Measurements from ENCODE around the gene HDAC7.

The HDAC7 gene

GRCh38 chr12:47783821-47784819 lies 35.6 kb downstream of the HDAC7 start:
- DNase-seq (ENCODE audit: low spot score) = no peak
- TF ChIP-seq CTCF (IDR thresholded peaks at IDR 0.05; ENCODE audit: extremely low read depth, missing control alignments) = no peak

GRCh38 chr12:47783024-47783755 lies 36.5 kb downstream of the HDAC7 start:
- TF ChIP-seq CTCF (IDR thresholded peaks at IDR 0.05; ENCODE audit: extremely low read depth, missing control alignments) = no peak
- no peak for DNase-seq (ENCODE audit: low spot score)

- no peak for TF ChIP-seq CTCF (IDR thresholded peaks at IDR 0.05; ENCODE audit: extremely low read depth, missing control alignments)
- no peak for DNase-seq (ENCODE audit: low spot score)
These were observed 37.3 kb downstream of the HDAC7 start for GRCh38 chr12:47782372-47782770.

GRCh38 chr12:47781479-47782371 lies 38.0 kb downstream of the HDAC7 start:
- TF ChIP-seq CTCF (IDR thresholded peaks at IDR 0.05; ENCODE audit: extremely low read depth, missing control alignments) = no peak
- no peak for DNase-seq (ENCODE audit: low spot score)

- TF ChIP-seq CTCF (IDR thresholded peaks at IDR 0.05; ENCODE audit: extremely low read depth, missing control alignments) = no peak
- DNase-seq (ENCODE audit: low spot score) = no peak
These were observed 39.7 kb downstream of the HDAC7 start for GRCh38 chr12:47779943-47780504.

GRCh38 chr12:47779301-47779942 lies 40.3 kb downstream of the HDAC7 start:
- TF ChIP-seq CTCF (IDR thresholded peaks at IDR 0.05; ENCODE audit: extremely low read depth, missing control alignments) = peak; percentile 77
- peak; percentile 90 for DNase-seq (ENCODE audit: low spot score)

Measured in GM20000 (cell line).